Fibroblast of lung (primary cell): ENCODE data around the gene DBNDD1.
"Not testable (repeated sequence)": the region's sequence is repeated elsewhere in the genome, so short reads cannot be mapped to it uniquely, and the experiment has no call there.

Experiments used
- EZH2 ChIP-seq: IDR thresholded peaks from 2 replicates; pipeline ENCODE4 v1.5.1; 2012; ENCODE audit warnings: low read length, control low read depth, mild to moderate bottlenecking; ENCODE audit errors: missing control alignments
- TF ChIP-seq, protein P1 (sequence below), 2 donors: IDR thresholded peaks in 1 of 2; conservative IDR thresholded peaks in 1 of 2; 1 replicate in 1 of 2; 2 replicates in 1 of 2; pipeline ENCODE4 v1.5.1; 2011 to 2012; ENCODE audit warnings: low read length in 2 of 2, control low read depth in 1 of 2, inconsistent platforms in 1 of 2, low read depth in 1 of 2, mild to moderate bottlenecking in 1 of 2

GRCh38 chr16:90007635-90008234 is 11.5 kb downstream of the DBNDD1 start:
- TF ChIP-seq, protein P1, sequence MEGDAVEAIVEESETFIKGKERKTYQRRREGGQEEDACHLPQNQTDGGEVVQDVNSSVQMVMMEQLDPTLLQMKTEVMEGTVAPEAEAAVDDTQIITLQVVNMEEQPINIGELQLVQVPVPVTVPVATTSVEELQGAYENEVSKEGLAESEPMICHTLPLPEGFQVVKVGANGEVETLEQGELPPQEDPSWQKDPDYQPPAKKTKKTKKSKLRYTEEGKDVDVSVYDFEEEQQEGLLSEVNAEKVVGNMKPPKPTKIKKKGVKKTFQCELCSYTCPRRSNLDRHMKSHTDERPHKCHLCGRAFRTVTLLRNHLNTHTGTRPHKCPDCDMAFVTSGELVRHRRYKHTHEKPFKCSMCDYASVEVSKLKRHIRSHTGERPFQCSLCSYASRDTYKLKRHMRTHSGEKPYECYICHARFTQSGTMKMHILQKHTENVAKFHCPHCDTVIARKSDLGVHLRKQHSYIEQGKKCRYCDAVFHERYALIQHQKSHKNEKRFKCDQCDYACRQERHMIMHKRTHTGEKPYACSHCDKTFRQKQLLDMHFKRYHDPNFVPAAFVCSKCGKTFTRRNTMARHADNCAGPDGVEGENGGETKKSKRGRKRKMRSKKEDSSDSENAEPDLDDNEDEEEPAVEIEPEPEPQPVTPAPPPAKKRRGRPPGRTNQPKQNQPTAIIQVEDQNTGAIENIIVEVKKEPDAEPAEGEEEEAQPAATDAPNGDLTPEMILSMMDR (conservative IDR thresholded peaks at IDR 0.05 in 1 of 2, IDR thresholded peaks at IDR 0.05 in 1 of 2; ENCODE audit: low read depth in 1 of 2, low read length in 2 of 2): not testable (repeated sequence)
- not testable (repeated sequence) for TF ChIP-seq EZH2
